ENCODE data around the gene PRKAB1.

Gene PRKAB1

DNA sequence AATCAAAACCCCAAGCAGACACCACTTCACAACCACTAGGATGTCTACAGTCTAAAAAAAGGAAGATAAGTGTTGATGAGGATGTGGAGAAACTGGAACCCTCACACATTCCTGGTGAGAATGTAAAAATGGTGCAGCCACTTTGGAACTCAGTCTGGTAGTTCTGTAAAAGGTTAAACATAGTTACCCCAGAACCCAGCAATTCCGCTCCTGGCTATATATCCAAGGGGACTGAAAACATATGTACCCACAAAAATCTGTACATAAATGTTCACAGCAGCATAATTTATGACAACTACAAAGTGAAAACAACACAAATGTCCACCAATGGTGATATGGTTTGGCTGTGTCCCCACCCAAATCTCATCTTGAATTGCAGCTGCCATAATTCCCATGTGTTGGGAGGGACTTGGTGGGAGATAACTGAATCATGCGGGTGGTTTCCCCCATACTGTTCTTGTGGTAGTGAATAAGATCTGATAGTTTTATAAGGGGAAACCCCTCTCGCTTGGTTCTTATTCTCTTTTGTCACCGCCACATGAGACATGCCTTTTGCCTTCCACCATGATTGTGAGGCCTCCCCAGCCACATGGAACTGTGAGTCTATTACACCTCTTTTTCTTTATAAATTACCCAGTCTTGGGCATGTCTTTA, 46.8 kb downstream of the PRKAB1 start:
- no peak for DNase-seq

DNA sequence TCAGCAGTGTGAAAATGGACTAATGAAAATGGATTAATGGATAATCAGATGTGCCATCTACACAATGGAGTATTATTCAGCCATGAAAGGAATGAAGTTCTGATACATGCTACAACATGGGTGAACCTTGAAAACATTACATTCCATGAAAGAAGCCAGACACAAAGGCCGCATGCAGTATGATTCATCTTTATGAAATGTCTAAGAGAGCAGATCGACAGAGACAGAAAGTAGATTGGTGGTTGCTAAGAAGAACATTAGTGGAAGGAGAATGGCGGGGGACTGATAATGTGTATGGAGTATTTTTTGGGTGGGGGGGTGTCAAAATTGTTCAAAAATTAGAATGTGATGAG, 47.3 kb downstream of the PRKAB1 start:
- no peak for DNase-seq

DNA sequence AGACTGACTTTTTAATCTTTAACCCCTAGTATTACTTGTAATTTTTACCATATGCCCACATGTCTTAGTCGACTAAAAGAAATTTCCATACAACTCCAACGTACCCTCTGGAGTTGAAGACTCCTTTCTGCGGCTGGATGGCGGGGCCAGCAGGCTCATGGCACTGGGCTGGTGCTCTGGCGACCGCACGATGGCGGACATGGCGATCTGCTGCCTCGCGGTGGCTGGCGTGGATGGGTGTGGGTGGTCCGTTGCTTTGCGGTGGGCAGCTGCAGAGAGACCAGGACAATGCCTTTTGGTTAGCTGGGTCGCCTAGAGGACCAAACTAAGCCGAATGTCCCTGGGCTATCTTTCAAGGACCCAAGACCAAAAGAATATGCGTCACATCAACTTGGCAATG, 50.2 kb downstream of the PRKAB1 start:
- no peak for DNase-seq

DNA sequence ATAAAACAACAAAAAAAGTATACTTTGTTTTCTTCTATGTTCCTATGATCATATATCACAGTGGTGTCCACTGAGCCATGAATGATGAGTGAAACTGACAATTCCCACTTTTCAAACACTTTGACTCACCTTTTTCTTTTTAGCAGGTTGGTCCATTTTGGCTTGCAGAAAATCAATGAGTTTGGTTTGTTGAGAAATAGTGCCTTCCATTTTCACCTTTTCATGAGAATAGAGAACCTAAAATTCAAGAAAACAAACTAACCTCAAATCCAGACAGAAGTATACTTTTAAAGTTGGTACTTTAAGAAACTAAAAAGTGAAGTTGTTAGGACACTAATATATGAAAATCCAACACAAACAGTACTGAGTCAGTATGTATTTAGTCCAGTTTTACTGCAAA, 52.4 kb downstream of the PRKAB1 start:
- no peak for DNase-seq

DNA sequence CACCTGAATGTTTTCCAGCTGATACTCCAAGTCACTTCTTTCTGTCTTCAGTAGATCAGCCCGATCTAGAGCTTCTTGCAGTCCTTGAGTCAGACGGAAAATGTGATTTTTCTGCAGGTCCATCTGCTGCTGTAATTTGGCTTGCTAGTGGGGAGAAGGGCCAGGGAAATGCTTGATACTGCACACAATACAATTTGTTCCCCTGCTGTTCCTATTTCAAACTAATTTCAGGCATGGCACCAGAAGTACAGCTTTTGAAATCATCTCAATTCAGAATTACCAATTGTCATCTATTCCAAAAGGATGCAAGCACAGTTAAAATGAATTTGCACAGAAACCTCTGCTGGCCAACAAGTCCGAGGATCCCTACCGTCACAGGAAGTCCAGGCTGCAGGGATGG, 53.4 kb downstream of the PRKAB1 start:
- DNase-seq = no peak

DNA sequence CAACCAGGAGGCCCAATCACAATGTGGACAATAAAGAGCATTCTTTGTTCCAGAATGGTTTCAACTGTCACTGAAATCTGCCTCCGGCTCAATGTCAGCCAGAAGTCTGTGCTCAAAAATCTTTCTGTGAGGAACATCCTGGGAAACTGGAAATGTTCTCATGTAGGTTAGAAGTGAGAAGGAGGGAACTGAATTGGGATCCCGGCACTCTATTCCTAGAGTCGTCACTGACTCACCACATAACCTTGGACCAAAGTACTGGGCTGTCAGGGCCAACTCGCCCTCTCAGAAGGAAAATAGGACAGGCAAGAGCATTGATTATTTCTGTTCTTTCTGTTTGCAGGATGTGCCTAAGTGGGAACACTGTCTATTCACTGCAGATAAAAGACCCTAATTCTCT, 57.6 kb downstream of the PRKAB1 start:
- DNase-seq = no peak

DNA sequence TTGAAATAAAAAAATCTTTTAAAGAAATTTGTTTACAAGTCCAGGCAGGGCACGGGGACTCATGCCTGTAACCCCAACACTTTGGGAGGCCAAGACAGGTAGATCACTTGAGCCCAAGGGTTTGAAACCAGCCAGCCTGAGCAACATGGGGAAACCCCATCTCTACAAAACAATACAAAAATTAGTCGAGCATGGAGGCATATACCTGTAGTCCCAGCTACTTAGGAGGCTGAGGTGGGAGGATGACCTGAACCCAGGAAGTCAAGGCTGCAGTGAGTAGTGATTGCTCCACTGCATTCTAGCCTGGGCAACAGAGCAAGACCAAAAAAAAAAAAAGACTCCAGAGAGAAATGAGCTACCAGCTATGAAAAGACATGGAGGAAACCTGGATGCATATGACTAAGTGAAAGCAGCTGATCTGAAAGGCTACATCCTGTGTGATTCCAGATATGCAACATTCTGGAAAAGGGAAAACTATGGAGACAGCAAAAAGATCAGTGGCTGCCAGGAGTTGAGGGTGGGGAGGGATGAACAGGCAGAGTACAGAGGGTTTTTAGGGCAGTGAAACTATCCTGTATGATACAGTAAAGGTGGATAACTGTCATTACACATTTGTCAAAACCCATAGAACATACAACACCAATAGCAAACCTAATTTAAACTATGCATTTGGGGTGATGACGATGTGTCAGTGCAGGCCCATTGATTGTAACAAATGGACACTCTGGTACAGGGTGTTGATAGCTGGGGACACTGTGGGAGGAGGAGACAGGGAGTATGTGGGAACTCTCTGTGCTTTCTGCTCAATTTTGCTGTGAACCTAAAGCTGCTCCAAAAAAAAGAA, 59.9 kb downstream of the PRKAB1 start:
- no peak for DNase-seq

DNA sequence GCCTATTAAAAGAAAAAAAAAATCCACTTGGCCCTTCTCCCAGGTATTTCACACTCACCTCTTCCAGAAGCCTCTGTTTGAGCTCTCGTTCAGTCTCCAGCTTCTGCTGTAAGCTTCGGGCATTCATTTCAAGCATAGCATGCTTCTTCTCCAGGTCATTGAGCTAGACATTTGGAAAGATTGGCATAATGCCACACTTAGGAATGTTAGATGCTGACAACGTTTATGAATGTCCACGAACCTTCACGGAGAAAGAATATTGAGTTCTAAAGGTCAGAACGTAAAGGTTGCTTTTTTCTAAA, 60.5 kb downstream of the PRKAB1 start:
- DNase-seq = no peak

DNA sequence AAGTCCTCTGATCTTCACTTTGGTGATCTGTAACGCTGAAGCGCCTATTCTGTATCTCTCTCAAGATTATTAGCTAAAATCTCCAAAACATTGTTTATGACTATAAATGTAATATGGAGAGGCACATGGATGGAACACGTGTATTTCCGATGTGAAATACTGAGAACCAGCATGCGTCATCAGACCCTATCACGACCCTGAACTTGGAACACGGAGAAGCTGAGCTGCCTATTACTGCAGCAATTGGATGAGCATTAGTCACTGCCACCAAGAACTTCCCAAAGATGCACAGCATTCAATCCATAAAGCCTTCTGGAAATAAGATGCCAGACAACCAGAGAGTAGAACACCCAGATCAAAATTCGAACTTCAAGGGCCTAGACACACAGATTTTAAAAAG, 61.9 kb downstream of the PRKAB1 start:
- DNase-seq = no peak

DNA sequence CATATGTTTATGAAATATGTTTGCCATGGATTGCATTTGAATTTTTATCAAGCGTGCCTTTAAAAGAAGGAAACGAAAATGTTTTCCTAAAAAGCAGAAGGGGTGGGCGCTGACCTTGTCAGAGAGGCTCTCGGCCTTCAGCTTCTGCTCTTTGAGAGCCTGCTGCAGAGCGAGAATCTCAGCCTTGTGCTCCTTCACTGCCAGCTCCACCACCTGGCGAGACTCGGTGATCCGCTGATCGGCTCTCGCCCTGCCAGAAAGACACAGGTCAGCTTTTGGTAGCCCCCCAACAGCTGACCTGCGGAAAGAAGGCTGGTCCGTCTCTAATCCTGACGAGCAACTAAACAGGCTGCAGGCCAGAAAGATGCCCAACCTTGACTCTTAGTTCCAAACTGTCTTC, 62.4 kb downstream of the PRKAB1 start:
- DNase-seq = no peak

Data from NCI-H2029 (cell line).